Hepatocyte (in vitro differentiated cells): Measurements from ENCODE around the gene PRKG1. TPM values are rescaled to one million over a fixed set of nuclear protein-coding genes. Genes with fewer than 3 reads are reported as not detected.

Experiments used
- DNase-seq: peaks from one replicate; pipeline ENCODE4 v3.0.0-alpha.2; 2016; ENCODE audit warnings: low spot score
- H2AFZ ChIP-seq: fragments of 200-600 bp; sonication (generic); 2 replicates; pipeline ENCODE4 v1.6.0; 2016; ENCODE audit warnings: antibody characterized with exemption, mild to moderate bottlenecking
- H3K27ac ChIP-seq: fragments of 200-600 bp; sonication (generic); 2 replicates; pipeline ENCODE4 v1.5.1; 2016; ENCODE audit warnings: mild to moderate bottlenecking
- H3K27me3 ChIP-seq: fragments of 200-600 bp; sonication (generic); 2 replicates; pipeline ENCODE4 v1.6.1; 2016
- H3K36me3 ChIP-seq: fragments of 200-600 bp; sonication (generic); replicated peaks from 2 replicates; pipeline ENCODE4 v1.5.1; 2016; ENCODE audit warnings: low read depth; ENCODE audit not compliant: insufficient read depth
- H3K4me1 ChIP-seq: fragments of 200-600 bp; sonication (generic); 2 replicates; pipeline ENCODE4 v1.5.1; 2016; ENCODE audit warnings: mild to moderate bottlenecking, moderate library complexity; ENCODE audit not compliant: insufficient read depth
- H3K4me2 ChIP-seq: fragments of 200-600 bp; sonication (generic); 2 replicates; pipeline ENCODE4 v1.6.0; 2016
- H3K4me3 ChIP-seq: fragments of 200-600 bp; sonication (generic); 2 replicates; pipeline ENCODE4 v1.5.1; 2016; ENCODE audit warnings: mild to moderate bottlenecking
- H3K79me2 ChIP-seq: fragments of 200-600 bp; sonication (generic); 2 replicates; pipeline ENCODE4 v1.6.0; 2017; ENCODE audit warnings: mild to moderate bottlenecking
- H3K9me2 ChIP-seq: fragments of 200-600 bp; sonication (generic); replicated peaks from 2 replicates; pipeline ENCODE4 v1.6.0; 2017; ENCODE audit warnings: mild to moderate bottlenecking; ENCODE audit not compliant: insufficient read depth
- H3K9me3 ChIP-seq: fragments of 200-600 bp; sonication (generic); 2 replicates; pipeline ENCODE4 v1.5.1; 2016; ENCODE audit warnings: low read depth, mild to moderate bottlenecking
- H4K20me1 ChIP-seq: fragments of 200-600 bp; sonication (generic); 2 replicates; pipeline ENCODE4 v1.6.0; 2016; ENCODE audit warnings: mild to moderate bottlenecking; ENCODE audit not compliant: insufficient read depth, poor library complexity, severe bottlenecking
- CTCF ChIP-seq: fragments of 200-600 bp; sonication (generic); IDR thresholded peaks from 2 replicates; pipeline ENCODE4 v1.5.1; 2016; ENCODE audit warnings: antibody characterized with exemption, mild to moderate bottlenecking; ENCODE audit not compliant: poor library complexity
- EZH2 ChIP-seq: fragments of 200-600 bp; sonication (generic); IDR thresholded peaks from 2 replicates; pipeline ENCODE4 v1.6.1; 2016; ENCODE audit warnings: antibody characterized with exemption, mild to moderate bottlenecking, borderline replicate concordance
- EZH2phosphoT487 ChIP-seq: fragments of 200-600 bp; sonication (generic); IDR thresholded peaks from one replicate; pipeline ENCODE4 v1.6.1; 2018; ENCODE audit warnings: antibody characterized with exemption, mild to moderate bottlenecking, low read depth, moderate library complexity; ENCODE audit not compliant: unreplicated experiment, severe bottlenecking
- WGBS: methylation state at CpG from one replicate; pipeline ENCODE4 v1.1.6; 2016; ENCODE audit warnings: low lambda C conversion rate; ENCODE audit errors: missing lambda C conversion rate; 5-methylcytosine and 5-hydroxymethylcytosine counted together
- polyA plus RNA-seq: library from polyadenylated mRNA; unstranded; fragments of >200 nt; fragmentation: Nextera tagmentation; extraction: Ambion mirVana; gene quantifications from 2 replicates; pipeline ENCODE4 v1.2.1, GENCODE V29; 2016
- total RNA-seq: library from RNA; depleted of rRNA; stranded (reverse); fragments of >200 nt; gene quantifications from 2 replicates; pipeline ENCODE4 v1.2.3, GENCODE V29; 2014

Gene PRKG1
- total and polyA plus RNA-seq, 2 experiments from 2014 or later = 4.0 to 8.1 TPM

GRCh38 chr10:52111101-52111891 is 1037.0 kb downstream of the PRKG1 start:
- TF ChIP-seq EZH2phosphoT487 (no peak), EZH2 (no peak), CTCF (no peak)
- no peaks in the 10 kb centered on the region for H3K9me2 ChIP-seq
- H3K27ac ChIP-seq = no peak overlapping the region
- H3K27me3 ChIP-seq = no peaks in the 10 kb centered on the region
- H3K4me2 ChIP-seq = no peak overlapping the region
- no peak overlapping the region for H3K4me3 ChIP-seq
- no peak for DNase-seq
- no peaks in the 10 kb centered on the region for H3K9me3 ChIP-seq
- H2AFZ ChIP-seq = no peak overlapping the region
- H3K79me2 ChIP-seq = no peaks in the 10 kb centered on the region
- H3K4me1 ChIP-seq = no peaks in the 10 kb centered on the region
- H3K36me3 ChIP-seq = no peaks in the 10 kb centered on the region
- 68% methylated on average over 3 of the region's 3 CpGs for WGBS
- H4K20me1 ChIP-seq = no peaks in the 10 kb centered on the region

GRCh38 chr10:52115823-52116222 is 1041.5 kb downstream of the PRKG1 start:
- H3K9me3 ChIP-seq = no peaks in the 10 kb centered on the region
- no peak overlapping the region for H3K4me3 ChIP-seq
- H3K79me2 ChIP-seq = no peaks in the 10 kb centered on the region
- no peaks in the 10 kb centered on the region for H3K4me1 ChIP-seq
- no peaks in the 10 kb centered on the region for H3K36me3 ChIP-seq
- H3K27ac ChIP-seq = no peak overlapping the region
- DNase-seq = no peak
- no peak overlapping the region for H2AFZ ChIP-seq
- no peaks in the 10 kb centered on the region for H3K9me2 ChIP-seq
- H3K4me2 ChIP-seq = no peak overlapping the region
- H3K27me3 ChIP-seq = no peaks in the 10 kb centered on the region
- WGBS = 98% methylated on average over 3 of the region's 3 CpGs
- TF ChIP-seq EZH2 (no peak), EZH2phosphoT487 (no peak), CTCF (no peak)
- H4K20me1 ChIP-seq = no peaks in the 10 kb centered on the region

- H2AFZ ChIP-seq = no peak overlapping the region
- H3K27ac ChIP-seq = no peak overlapping the region
- DNase-seq = no peak
- no peaks in the 10 kb centered on the region for H3K9me2 ChIP-seq
- no peak overlapping the region for H3K4me2 ChIP-seq
- H3K4me1 ChIP-seq = no peaks in the 10 kb centered on the region
- H3K36me3 ChIP-seq = no peaks in the 10 kb centered on the region
- H3K79me2 ChIP-seq = no peaks in the 10 kb centered on the region
- no peaks in the 10 kb centered on the region for H3K27me3 ChIP-seq
- TF ChIP-seq EZH2 = no peak
- TF ChIP-seq EZH2phosphoT487 = no peak
- no peak for TF ChIP-seq CTCF
- no peak overlapping the region for H3K4me3 ChIP-seq
- H3K9me3 ChIP-seq = no peaks in the 10 kb centered on the region
- H4K20me1 ChIP-seq = no peaks in the 10 kb centered on the region
These were observed 1045.2 kb downstream of the PRKG1 start for GRCh38 chr10:52119507-52119906.
